Subcutaneous adipose tissue (tissue), 4 donors: ENCODE data around the gene ECHDC1. TPM values are rescaled to one million over a fixed set of nuclear protein-coding genes. Genes with fewer than 3 reads are reported as not detected.

Source experiments
- total RNA-seq, 4 donors: library from RNA; depleted of rRNA; stranded (reverse); fragments of >200 nt; gene quantifications; one replicate each; pipeline ENCODE4 v1.1.0, GENCODE V29; 2016
- TF ChIP-seq, protein P1 (sequence below): fragments of 450-650 bp; IDR thresholded peaks from one replicate; pipeline ENCODE4 v1.5.1; 2016; ENCODE audit warnings: low read depth, mild to moderate bottlenecking, control low read depth, antibody characterized with exemption, moderate library complexity

The ECHDC1 gene
- total RNA-seq, 4 donors from 2014 or later, result 83.8 to 139 (median 122) TPM

- TF ChIP-seq, protein P1, sequence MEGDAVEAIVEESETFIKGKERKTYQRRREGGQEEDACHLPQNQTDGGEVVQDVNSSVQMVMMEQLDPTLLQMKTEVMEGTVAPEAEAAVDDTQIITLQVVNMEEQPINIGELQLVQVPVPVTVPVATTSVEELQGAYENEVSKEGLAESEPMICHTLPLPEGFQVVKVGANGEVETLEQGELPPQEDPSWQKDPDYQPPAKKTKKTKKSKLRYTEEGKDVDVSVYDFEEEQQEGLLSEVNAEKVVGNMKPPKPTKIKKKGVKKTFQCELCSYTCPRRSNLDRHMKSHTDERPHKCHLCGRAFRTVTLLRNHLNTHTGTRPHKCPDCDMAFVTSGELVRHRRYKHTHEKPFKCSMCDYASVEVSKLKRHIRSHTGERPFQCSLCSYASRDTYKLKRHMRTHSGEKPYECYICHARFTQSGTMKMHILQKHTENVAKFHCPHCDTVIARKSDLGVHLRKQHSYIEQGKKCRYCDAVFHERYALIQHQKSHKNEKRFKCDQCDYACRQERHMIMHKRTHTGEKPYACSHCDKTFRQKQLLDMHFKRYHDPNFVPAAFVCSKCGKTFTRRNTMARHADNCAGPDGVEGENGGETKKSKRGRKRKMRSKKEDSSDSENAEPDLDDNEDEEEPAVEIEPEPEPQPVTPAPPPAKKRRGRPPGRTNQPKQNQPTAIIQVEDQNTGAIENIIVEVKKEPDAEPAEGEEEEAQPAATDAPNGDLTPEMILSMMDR, result no peak
Measured at GRCh38 chr6:127349980-127350379, 6.6 kb upstream of the ECHDC1 start.

GRCh38 chr6:127348028-127348661 is 4.7 kb upstream of the ECHDC1 start:
- TF ChIP-seq, protein P1, result no peak

- TF ChIP-seq, protein P1, result no peak
Measured at GRCh38 chr6:127347178-127347577, 3.8 kb upstream of the ECHDC1 start.

- TF ChIP-seq, protein P1, result no peak
Measured at GRCh38 chr6:127345521-127345920, 2.1 kb upstream of the ECHDC1 start.

DNA sequence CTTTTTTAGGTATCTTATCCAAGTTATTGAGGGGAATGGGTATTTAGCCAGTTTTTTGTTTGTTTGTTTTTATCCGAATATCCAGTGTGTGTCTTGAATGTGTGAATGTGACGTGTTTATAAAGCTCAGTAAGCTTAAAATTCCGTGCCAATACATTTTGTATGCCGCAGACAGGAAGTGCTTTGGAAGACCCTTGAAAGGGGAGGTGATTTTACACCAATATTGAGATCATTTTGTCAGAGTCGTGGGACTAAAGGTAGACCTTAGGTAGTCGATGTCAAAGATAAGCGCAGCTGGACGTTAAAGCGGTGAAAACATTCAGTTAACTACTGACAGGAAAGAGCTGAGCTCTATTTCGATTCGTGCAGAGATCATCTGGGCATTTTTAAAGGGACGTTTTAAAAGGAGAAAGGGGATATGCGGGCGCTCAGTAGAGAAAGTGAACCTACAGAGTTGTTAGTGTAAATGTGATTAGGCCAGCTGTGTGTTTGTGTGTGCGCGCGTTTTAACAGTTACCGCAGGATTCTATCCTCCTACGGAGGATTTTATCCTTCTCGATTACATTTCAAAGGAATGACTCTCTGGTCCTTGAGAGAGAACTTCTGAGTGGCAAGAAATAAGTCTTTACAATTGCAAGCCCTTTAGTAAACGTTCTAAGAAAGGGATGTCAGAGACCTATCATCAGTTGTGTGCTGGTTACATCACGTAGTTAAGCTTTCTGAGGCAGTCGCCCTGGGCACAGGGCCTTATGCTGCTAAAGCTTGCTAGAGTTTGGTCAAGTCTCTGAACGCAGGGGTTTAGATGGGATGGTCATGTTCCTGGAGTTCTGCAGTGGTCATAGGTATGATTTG is 625 bp upstream of the ECHDC1 start:
- TF ChIP-seq, protein P1, result no peak

DNA sequence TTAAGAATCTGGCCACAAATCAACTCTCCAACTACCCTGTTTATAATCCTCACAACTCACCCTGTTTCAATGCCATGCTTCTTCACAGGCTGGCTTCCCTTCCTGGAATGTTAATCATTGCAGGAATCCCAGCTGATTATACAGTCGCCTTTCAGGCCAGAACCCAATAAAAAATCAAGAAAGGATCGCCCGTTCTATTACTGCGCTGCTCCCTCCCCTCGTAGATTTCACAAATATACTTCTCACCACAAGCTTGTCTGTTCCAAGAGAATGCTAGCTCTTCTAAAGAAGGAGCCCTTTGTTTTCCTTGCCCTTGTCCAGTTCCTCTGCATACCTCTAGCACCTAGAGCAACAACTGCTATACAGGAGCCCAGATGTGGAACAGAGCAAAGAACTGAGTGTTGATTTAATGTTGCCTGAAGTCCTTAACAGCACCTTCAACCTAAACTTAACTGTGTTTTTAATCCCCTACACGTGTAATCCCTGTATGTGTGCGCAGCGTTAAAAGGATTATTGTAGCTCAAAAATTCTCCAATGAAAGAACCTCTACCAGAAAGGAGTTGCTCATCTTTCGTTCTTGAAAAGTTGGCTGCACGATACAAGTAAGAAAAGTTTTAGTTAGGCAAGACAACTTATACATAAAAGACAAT is 988 bp downstream of the ECHDC1 start:
- TF ChIP-seq, protein P1, result no peak

GRCh38 chr6:127341471-127342202 is 1.8 kb downstream of the ECHDC1 start:
- TF ChIP-seq, protein P1, result no peak
